Smooth muscle cell (in vitro differentiated cells): ENCODE measurements around the gene FRS2. TPM values are rescaled to one million over a fixed set of nuclear protein-coding genes. Genes with fewer than 3 reads are reported as not detected.
A peak's percentile ranks its signal among the peaks of the same experiment; 100 is the strongest.

Experiments used
- DNase-seq: peaks from one replicate; lab custom pipeline; 2025; ENCODE audit not compliant: unreplicated experiment; lab: John Stamatoyannopoulos, UW
- H2AFZ ChIP-seq: fragments of 200-600 bp; sonication (generic); 2 replicates; pipeline ENCODE4 v1.6.0; 2016; ENCODE audit warnings: antibody characterized with exemption, low read depth, mild to moderate bottlenecking
- H3F3A ChIP-seq: fragments of 200-600 bp; sonication (generic); 2 replicates; pipeline ENCODE4 v1.6.0; 2017; ENCODE audit warnings: antibody characterized with exemption, low read depth
- H3K27ac ChIP-seq: fragments of 200-600 bp; sonication (generic); 2 replicates; pipeline ENCODE4 v1.5.1; 2016; ENCODE audit warnings: low read depth, mild to moderate bottlenecking
- H3K27me3 ChIP-seq: fragments of 200-600 bp; sonication (generic); 2 replicates; pipeline ENCODE4 v1.6.1; 2016; ENCODE audit warnings: low read depth, mild to moderate bottlenecking
- H3K36me3 ChIP-seq: fragments of 200-600 bp; sonication (generic); 2 replicates; pipeline ENCODE4 v1.5.1; 2016; ENCODE audit warnings: low read depth
- H3K4me1 ChIP-seq: fragments of 200-600 bp; sonication (generic); 2 replicates; pipeline ENCODE4 v1.5.1; 2016; ENCODE audit warnings: low read depth
- H3K4me2 ChIP-seq: fragments of 200-600 bp; sonication (generic); 2 replicates; pipeline ENCODE4 v1.6.0; 2016; ENCODE audit warnings: mild to moderate bottlenecking
- H3K4me3 ChIP-seq: fragments of 200-600 bp; sonication (generic); 2 replicates; pipeline ENCODE4 v1.5.1; 2016; ENCODE audit warnings: mild to moderate bottlenecking
- H3K79me2 ChIP-seq: fragments of 200-600 bp; sonication (generic); 2 replicates; pipeline ENCODE4 v1.6.0; 2016; ENCODE audit warnings: low read depth, mild to moderate bottlenecking
- H3K9ac ChIP-seq: fragments of 200-600 bp; sonication (generic); 2 replicates; pipeline ENCODE4 v1.6.0; 2016; ENCODE audit warnings: low read depth
- H3K9me3 ChIP-seq: fragments of 200-600 bp; sonication (generic); replicated peaks from 2 replicates; pipeline ENCODE4 v1.5.1; 2016; ENCODE audit warnings: low read depth
- H4K20me1 ChIP-seq: fragments of 200-600 bp; sonication (generic); 2 replicates; pipeline ENCODE4 v1.6.0; 2016; ENCODE audit warnings: low read depth
- CTCF ChIP-seq: fragments of 200-600 bp; sonication (generic); IDR thresholded peaks from 2 replicates; pipeline ENCODE4 v1.5.1; 2017; ENCODE audit warnings: borderline replicate concordance, mild to moderate bottlenecking, antibody characterized with exemption; ENCODE audit not compliant: insufficient read depth, poor library complexity, severe bottlenecking
- WGBS: methylation state at CpG from one replicate; pipeline ENCODE4 v1.1.7; 2016; ENCODE audit warnings: low lambda C conversion rate; 5-methylcytosine and 5-hydroxymethylcytosine counted together
- microRNA-seq: library from miRNA; unstranded; fragments of <30 nt; microRNA quantifications from one replicate; pipeline ENCODE4, GENCODE V29; 2016; ENCODE audit warnings: borderline number of aligned reads
- polyA plus RNA-seq: library from polyadenylated mRNA; unstranded; fragments of >200 nt; fragmentation: Nextera tagmentation; extraction: Ambion mirVana; gene quantifications from 2 replicates; pipeline ENCODE4 v1.2.1, GENCODE V29; 2016
- small RNA-seq: library from RNA; depleted of rRNA; stranded (forward); fragments of <200 nt; gene quantifications from one replicate; pipeline ENCODE3, GENCODE V24; 2014
- total RNA-seq: library from RNA; depleted of rRNA; stranded (reverse); fragments of >200 nt; gene quantifications from 2 replicates; pipeline ENCODE4 v1.2.3, GENCODE V29; 2014

FRS2 gene
- total and polyA plus RNA-seq, 2 experiments from 2014 or later, result 23.8 to 90.2 TPM

GRCh38 chr12:69627501-69627900 lies 157.3 kb downstream of the FRS2 start:
- H3K9me3 ChIP-seq, result no peaks in the 10 kb centered on the region
- no peak overlapping the region for H2AFZ ChIP-seq
- no peaks in the 10 kb centered on the region for H3K4me1 ChIP-seq
- H3K4me2 ChIP-seq, result no peak overlapping the region
- H4K20me1 ChIP-seq, result no peaks in the 10 kb centered on the region
- H3F3A ChIP-seq, result no peaks in the 10 kb centered on the region
- no peak overlapping the region for H3K27ac ChIP-seq
- no peak overlapping the region for H3K4me3 ChIP-seq
- TF ChIP-seq CTCF, result no peak
- H3K9ac ChIP-seq, result no peak overlapping the region
- H3K79me2 ChIP-seq, result no peaks in the 10 kb centered on the region
- H3K27me3 ChIP-seq, result no peaks in the 10 kb centered on the region
- 89% methylated on average over 8 of the region's 8 CpGs for WGBS
- H3K36me3 ChIP-seq, result no peaks in the 10 kb centered on the region
- no peak for DNase-seq

Small RNAs within 50 kb of the gene (microRNA-seq; reads per million reads assigned to microRNA genes)
- gene MIR3913-1 (not detected), gene MIR3913-2 (not detected)

Small RNAs within 50 kb of the gene (small RNA-seq; reads per million reads assigned to genes)
- 3.8 reads per million, percentile 58 among the genes with 10 or more reads in this experiment for gene MIR3913-1

Other genes with a start within 250 kb of the FRS2 start
- gene CPSF6, start 230.8 kb upstream of the FRS2 start, total RNA-seq, result 21.5 and 24.6 TPM in 2 replicates
- gene CPSF6, start 230.8 kb upstream of the FRS2 start, polyA plus RNA-seq, result 35.9 and 42.6 TPM in 2 replicates
- not detected in 2 replicates for gene LYZ, start 122.0 kb upstream of the FRS2 start, total RNA-seq
- not detected in 2 replicates for gene LYZ, start 122.0 kb upstream of the FRS2 start, polyA plus RNA-seq
- 22.8 and 32.7 TPM in 2 replicates for gene YEATS4, start 110.6 kb upstream of the FRS2 start, total RNA-seq
- gene YEATS4, start 110.6 kb upstream of the FRS2 start, polyA plus RNA-seq, result 9.9 and 21.4 TPM in 2 replicates
- 236 and 280 TPM in 2 replicates for gene CCT2, start 115.1 kb downstream of the FRS2 start, total RNA-seq
- gene CCT2, start 115.1 kb downstream of the FRS2 start, polyA plus RNA-seq, result 151 and 171 TPM in 2 replicates
- not detected in 2 replicates for gene LRRC10, start 140.5 kb downstream of the FRS2 start, total RNA-seq
- not detected in 2 replicates for gene LRRC10, start 140.5 kb downstream of the FRS2 start, polyA plus RNA-seq
- 0.54 and 4.0 TPM in 2 replicates for gene BEST3, start 228.9 kb downstream of the FRS2 start, total RNA-seq
- 0.15 TPM in 1 of 2 replicates, not detected in the other for gene BEST3, start 228.9 kb downstream of the FRS2 start, polyA plus RNA-seq